ENCODE measurements around the gene ITGA3. TPM values are rescaled to one million over a fixed set of nuclear protein-coding genes. Genes with fewer than 3 reads are reported as not detected.

Gene ITGA3
- total RNA-seq, 1 donor from 2014 or later: 9.8 TPM

GRCh38 chr17:50122945-50123344 is 67.0 kb downstream of the ITGA3 start:
- no peak overlapping the region for H3K27ac Mint-ChIP-seq
- peaks cover 23% of the 10 kb centered on the region for H3K27me3 Mint-ChIP-seq
- ATAC-seq (ENCODE audit: low read depth) (no peak), DNase-seq (no peak)
- intact Hi-C loops (cut with micrococcal nuclease): no loop called here
- TF ChIP-seq CTCF (IDR thresholded peaks at IDR 0.05): no peak
- H3K9me3 Mint-ChIP-seq: no peaks in the 10 kb centered on the region
- H3K4me3 Mint-ChIP-seq: no peak overlapping the region
- ChIA-PET POLR2A (no interaction called here), CTCF (interaction anchor here (1.4 kb wide), 1 partner anchor 39 kb away, joined by 5 read pairs; no protein-coding TSS in a partner anchor)
- H3K36me3 Mint-ChIP-seq (ENCODE audit: low read depth): no peaks in the 10 kb centered on the region
- peaks cover 4% of the 10 kb centered on the region for H3K4me1 Mint-ChIP-seq

GRCh38 chr17:50123649-50124349 is 67.9 kb downstream of the ITGA3 start:
- DNase-seq (no peak), ATAC-seq (ENCODE audit: low read depth) (no peak)
- Mint-ChIP-seq H3K27me3 (peaks cover 21% of the 10 kb centered on the region), H3K36me3 (ENCODE audit: low read depth) (no peaks in the 10 kb centered on the region), H3K27ac (no peak overlapping the region), H3K9me3 (no peaks in the 10 kb centered on the region), H3K4me1 (peaks cover 9% of the 10 kb centered on the region), H3K4me3 (no peak overlapping the region)
- intact Hi-C loops (cut with micrococcal nuclease): no loop called here
- ChIA-PET CTCF (interaction anchor here (1.0 to 1.4 kb wide), 2 partner anchors 15 to 38 kb away, joined by 3 to 5 read pairs; no protein-coding TSS in a partner anchor), POLR2A (interaction anchor here (1.1 kb wide), 1 partner anchor 9 kb away, joined by 3 read pairs; no protein-coding TSS in a partner anchor)
- no peak for TF ChIP-seq CTCF (IDR thresholded peaks at IDR 0.05)

- DNase-seq (no peak), ATAC-seq (ENCODE audit: low read depth) (no peak)
- Mint-ChIP-seq H3K4me1 (peaks cover 17% of the 10 kb centered on the region), H3K27ac (no peak overlapping the region), H3K9me3 (no peaks in the 10 kb centered on the region), H3K27me3 (peaks cover 11% of the 10 kb centered on the region), H3K4me3 (no peak overlapping the region), H3K36me3 (ENCODE audit: low read depth) (no peaks in the 10 kb centered on the region)
- ChIA-PET POLR2A (no interaction called here), CTCF (interaction anchor here (1.0 to 1.2 kb wide), 2 partner anchors 14 to 32 kb away, joined by 3 read pairs; no protein-coding TSS in a partner anchor)
- intact Hi-C loops (cut with micrococcal nuclease): no loop called here
- no peak for TF ChIP-seq CTCF (IDR thresholded peaks at IDR 0.05)
Measured at GRCh38 chr17:50125420-50125997, 69.6 kb downstream of the ITGA3 start.

GRCh38 chr17:50127697-50128361 is 71.9 kb downstream of the ITGA3 start:
- ATAC-seq (ENCODE audit: low read depth): no peak
- H3K36me3 Mint-ChIP-seq (ENCODE audit: low read depth): peaks cover 3% of the 10 kb centered on the region
- peaks cover 8% of the 10 kb centered on the region for H3K27me3 Mint-ChIP-seq
- no peak for TF ChIP-seq CTCF (IDR thresholded peaks at IDR 0.05)
- ChIA-PET POLR2A (interaction anchor here (1.1 to 1.4 kb wide), 2 partner anchors 10 to 21 kb away, joined by 3 to 4 read pairs; no protein-coding TSS in a partner anchor), CTCF (no interaction called here)
- peaks cover 37% of the 10 kb centered on the region for H3K4me1 Mint-ChIP-seq
- intact Hi-C loops (cut with micrococcal nuclease): no loop called here
- no peak overlapping the region for H3K27ac Mint-ChIP-seq
- H3K4me3 Mint-ChIP-seq: no peak overlapping the region
- no peak for DNase-seq
- no peaks in the 10 kb centered on the region for H3K9me3 Mint-ChIP-seq

Measured in activated B cell treated with CpG ODN at 0.5 μM for 24 hours (primary cell).